ENCODE data around the gene ARHGEF6. TPM values are rescaled to one million over a fixed set of nuclear protein-coding genes. Genes with fewer than 3 reads are reported as not detected.

The ARHGEF6 gene
- total RNA-seq, 8 experiments from 2014 or later: 1.5 to 15.8 (median 2.8) TPM

GRCh38 chrX:136731207-136731782, 49.4 kb downstream of the ARHGEF6 start:
- Histone ChIP-seq H3K27ac (no peak overlapping the region), H3K4me3 (no peak overlapping the region), H3K4me1 (replicated peaks in 1 of 2) (no peaks in the 10 kb centered on the region)
- in situ Hi-C loops (cut with MboI; ENCODE audit: low pct_unique_long_range_greater_than_20kb in 2 of 9, low sequenced_read_pairs in 9 of 9, unreplicated experiment in 9 of 9): no loop called here
- no peak for ATAC-seq (replicated peaks in 6 of 8)
- WGBS, 10 experiments: 10 to 100% (median 66%) methylated on average over 2 to 5 of the region's 5 CpGs; no CpG with 5 or more reads in 1 of the 10 experiments

DNA sequence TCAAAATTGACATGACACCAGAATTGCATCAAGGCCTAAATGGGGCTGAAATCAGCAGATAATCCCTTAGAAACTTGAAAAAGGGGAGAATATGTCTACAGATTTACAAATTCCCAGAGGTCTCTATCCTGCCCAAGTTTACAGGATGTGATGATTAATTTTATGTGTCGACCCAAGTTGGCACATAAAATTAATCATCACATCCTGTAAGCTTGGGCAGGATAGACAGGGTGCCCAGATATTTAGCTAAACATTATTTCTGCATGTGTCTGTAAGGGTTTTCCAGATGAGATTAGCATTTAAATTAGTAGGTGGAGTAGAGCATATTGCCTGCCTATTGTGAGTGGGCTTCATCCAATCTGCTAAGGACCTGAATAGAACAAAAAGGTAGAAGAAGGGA, 52.3 kb downstream of the ARHGEF6 start:
- Histone ChIP-seq H3K27ac (no peak overlapping the region), H3K4me1 (replicated peaks in 1 of 2) (no peaks in the 10 kb centered on the region), H3K4me3 (no peak overlapping the region)
- ATAC-seq (replicated peaks in 6 of 8): no peak
- 58% methylated on average over 1 of the region's 1 CpG; no CpG with 5 or more reads in 9 of the 10 experiments for WGBS, 10 experiments
- in situ Hi-C loops (cut with MboI; ENCODE audit: low pct_unique_long_range_greater_than_20kb in 2 of 9, low sequenced_read_pairs in 9 of 9, unreplicated experiment in 9 of 9): no loop called here

DNA sequence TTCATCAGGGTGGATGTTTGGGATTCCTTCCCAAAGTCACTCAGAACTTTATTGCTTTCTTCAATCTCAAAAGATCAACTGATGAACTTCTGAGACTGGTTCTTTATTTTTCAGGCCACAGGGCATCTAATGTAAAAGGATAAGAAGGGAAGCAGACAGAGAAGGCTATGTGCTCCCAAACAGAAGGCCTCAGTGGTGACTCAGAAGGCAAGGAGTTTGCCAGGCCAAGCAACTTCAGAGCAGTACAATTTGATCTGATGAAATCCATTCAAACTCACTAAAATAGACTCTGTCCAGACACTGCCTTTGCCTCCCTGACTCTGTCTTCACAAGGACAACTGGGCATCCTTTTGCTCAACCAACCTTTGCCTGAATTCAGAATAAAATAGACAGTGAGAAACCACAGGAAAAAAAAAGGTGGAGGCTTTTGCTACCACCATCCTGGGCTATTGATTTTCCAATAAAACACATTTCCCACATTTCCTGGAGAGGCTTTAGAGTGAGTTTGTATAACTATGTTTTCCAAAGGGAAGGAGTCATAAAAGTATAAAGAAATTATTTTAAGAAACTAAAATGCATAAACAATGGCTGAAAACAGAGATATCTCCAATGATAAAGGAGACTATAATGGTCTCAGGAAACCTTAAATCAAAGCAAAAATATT, 55.2 kb downstream of the ARHGEF6 start:
- peak in 1 of 8 experiments; percentile 49 for ATAC-seq (replicated peaks in 6 of 8)
- in situ Hi-C loops (cut with MboI; ENCODE audit: low pct_unique_long_range_greater_than_20kb in 2 of 9, low sequenced_read_pairs in 9 of 9, unreplicated experiment in 9 of 9): no loop called here
- no peaks in the 10 kb centered on the region for H3K4me1 ChIP-seq (replicated peaks in 1 of 2)
- no peak overlapping the region for H3K4me3 ChIP-seq
- no peak overlapping the region for H3K27ac ChIP-seq

GRCh38 chrX:136718091-136718490, 62.6 kb downstream of the ARHGEF6 start:
- ATAC-seq (replicated peaks in 6 of 8): no peak
- no peak overlapping the region for H3K4me3 ChIP-seq
- H3K4me1 ChIP-seq (replicated peaks in 1 of 2): no peaks in the 10 kb centered on the region
- in situ Hi-C loops (cut with MboI; ENCODE audit: low pct_unique_long_range_greater_than_20kb in 2 of 9, low sequenced_read_pairs in 9 of 9, unreplicated experiment in 9 of 9): no loop called here
- WGBS, 10 experiments: 14 to 100% (median 70%) methylated on average over 1 to 2 of the region's 2 CpGs; no CpG with 5 or more reads in 3 of the 10 experiments
- H3K27ac ChIP-seq: no peak overlapping the region

GRCh38 chrX:136714626-136715599, 65.8 kb downstream of the ARHGEF6 start:
- Histone ChIP-seq H3K4me1 (replicated peaks in 1 of 2) (no peaks in the 10 kb centered on the region), H3K27ac (no peak overlapping the region), H3K4me3 (no peak overlapping the region)
- 0 to 100% (median 93%) methylated on average over 1 to 6 of the region's 6 CpGs; no CpG with 5 or more reads in 3 of the 10 experiments for WGBS, 10 experiments
- in situ Hi-C loops (cut with MboI; ENCODE audit: low pct_unique_long_range_greater_than_20kb in 2 of 9, low sequenced_read_pairs in 9 of 9, unreplicated experiment in 9 of 9): no loop called here
- no peak for ATAC-seq (replicated peaks in 6 of 8)

GRCh38 chrX:136712650-136713310, 68.0 kb downstream of the ARHGEF6 start:
- Histone ChIP-seq H3K27ac (no peak overlapping the region), H3K4me1 (replicated peaks in 1 of 2) (no peaks in the 10 kb centered on the region), H3K4me3 (no peak overlapping the region)
- in situ Hi-C loops (cut with MboI; ENCODE audit: low pct_unique_long_range_greater_than_20kb in 2 of 9, low sequenced_read_pairs in 9 of 9, unreplicated experiment in 9 of 9): no loop called here
- peak in 1 of 8 experiments; percentile 55 for ATAC-seq (replicated peaks in 6 of 8)

- H3K4me3 ChIP-seq: no peak overlapping the region
- H3K27ac ChIP-seq: no peak overlapping the region
- H3K4me1 ChIP-seq (replicated peaks in 1 of 2): no peaks in the 10 kb centered on the region
- peak in 5 of 8 experiments; percentile 44 to 77 (median 61) for ATAC-seq (replicated peaks in 6 of 8)
- 50 to 100% (median 92%) methylated on average over 1 of the region's 1 CpG; no CpG with 5 or more reads in 6 of the 10 experiments for WGBS, 10 experiments
- in situ Hi-C loops (cut with MboI; ENCODE audit: low pct_unique_long_range_greater_than_20kb in 2 of 9, low sequenced_read_pairs in 9 of 9, unreplicated experiment in 9 of 9): no loop called here
Measured at GRCh38 chrX:136711147-136711546, 69.6 kb downstream of the ARHGEF6 start.

- ATAC-seq (replicated peaks in 6 of 8): no peak
- 0 to 100% (median 33%) methylated on average over 1 to 2 of the region's 2 CpGs; no CpG with 5 or more reads in 5 of the 10 experiments for WGBS, 10 experiments
- H3K4me1 ChIP-seq (replicated peaks in 1 of 2): no peaks in the 10 kb centered on the region
- in situ Hi-C loops (cut with MboI; ENCODE audit: low pct_unique_long_range_greater_than_20kb in 2 of 9, low sequenced_read_pairs in 9 of 9, unreplicated experiment in 9 of 9): no loop called here
- no peak overlapping the region for H3K27ac ChIP-seq
- H3K4me3 ChIP-seq: no peak overlapping the region
Measured at GRCh38 chrX:136710325-136710951, 70.3 kb downstream of the ARHGEF6 start.

GRCh38 chrX:136708348-136708747, 72.4 kb downstream of the ARHGEF6 start:
- ATAC-seq (replicated peaks in 6 of 8): peak in 2 of 8 experiments; percentile 18 to 49

GRCh38 chrX:136697156-136697555, 83.6 kb downstream of the ARHGEF6 start:
- H3K4me3 ChIP-seq: no peak overlapping the region
- no peak overlapping the region for H3K27ac ChIP-seq
- H3K4me1 ChIP-seq (replicated peaks in 1 of 2): peaks cover 0 to 3% of the 10 kb centered on the region in 2 donors
- no peak for ATAC-seq (replicated peaks in 6 of 8)
- in situ Hi-C loops (cut with MboI; ENCODE audit: low pct_unique_long_range_greater_than_20kb in 2 of 9, low sequenced_read_pairs in 9 of 9, unreplicated experiment in 9 of 9): no loop called here
- WGBS, 10 experiments: 38 to 60% methylated on average over 1 of the region's 1 CpG; no CpG with 5 or more reads in 8 of the 10 experiments

More at GRCh38 chrX:136708348-136708747, 72.4 kb downstream of the ARHGEF6 start:
- Histone ChIP-seq H3K27ac (no peak overlapping the region), H3K4me1 (replicated peaks in 1 of 2) (no peaks in the 10 kb centered on the region), H3K4me3 (no peak overlapping the region)
- in situ Hi-C loops (cut with MboI; ENCODE audit: low pct_unique_long_range_greater_than_20kb in 2 of 9, low sequenced_read_pairs in 9 of 9, unreplicated experiment in 9 of 9): no loop called here
- WGBS, 10 experiments: 25 to 100% (median 72%) methylated on average over 1 of the region's 1 CpG; no CpG with 5 or more reads in 6 of the 10 experiments

DNA sequence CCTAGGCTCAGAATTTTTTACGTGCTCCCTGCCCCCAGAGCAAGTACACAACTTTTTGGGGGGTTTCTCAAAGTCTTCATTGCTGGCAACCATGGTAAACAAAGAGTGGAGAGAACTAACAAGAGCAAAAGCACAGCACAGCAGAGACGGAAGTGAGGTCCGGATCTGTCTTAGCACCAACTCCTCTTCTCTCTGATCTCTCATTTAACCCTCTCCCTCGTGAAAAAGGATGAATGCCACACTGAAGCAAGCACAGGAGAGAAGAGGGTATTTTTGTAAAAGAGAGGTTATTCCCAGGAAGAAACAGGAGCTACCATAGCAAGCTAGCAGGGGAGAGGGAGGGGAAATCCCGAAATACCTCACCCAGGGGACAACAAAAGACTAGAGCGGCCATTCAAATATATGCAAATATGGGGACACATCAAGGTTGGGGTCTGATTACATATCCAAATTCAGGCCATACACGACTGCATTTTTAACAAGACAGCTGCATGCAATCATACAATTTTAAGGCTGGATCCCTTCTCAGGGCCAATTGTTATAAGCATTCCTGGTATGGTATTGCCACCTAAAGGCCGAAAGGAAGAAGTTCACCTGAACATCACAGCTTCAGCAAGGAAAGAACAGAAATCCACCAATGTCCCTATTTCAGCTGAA, 86.2 kb downstream of the ARHGEF6 start:
- peak in 7 of 8 experiments; percentile 33 to 78 (median 57) for ATAC-seq (replicated peaks in 6 of 8)
- WGBS, 10 experiments: 0 to 72% (median 0%) methylated on average over 1 to 8 of the region's 8 CpGs; no CpG with 5 or more reads in 5 of the 10 experiments
- in situ Hi-C loops (cut with MboI; ENCODE audit: low pct_unique_long_range_greater_than_20kb in 2 of 9, low sequenced_read_pairs in 9 of 9, unreplicated experiment in 9 of 9): no loop called here
- H3K4me3 ChIP-seq: no peak overlapping the region
- H3K27ac ChIP-seq: no peak overlapping the region
- peaks cover 0 to 3% of the 10 kb centered on the region in 2 donors for H3K4me1 ChIP-seq (replicated peaks in 1 of 2)

DNA sequence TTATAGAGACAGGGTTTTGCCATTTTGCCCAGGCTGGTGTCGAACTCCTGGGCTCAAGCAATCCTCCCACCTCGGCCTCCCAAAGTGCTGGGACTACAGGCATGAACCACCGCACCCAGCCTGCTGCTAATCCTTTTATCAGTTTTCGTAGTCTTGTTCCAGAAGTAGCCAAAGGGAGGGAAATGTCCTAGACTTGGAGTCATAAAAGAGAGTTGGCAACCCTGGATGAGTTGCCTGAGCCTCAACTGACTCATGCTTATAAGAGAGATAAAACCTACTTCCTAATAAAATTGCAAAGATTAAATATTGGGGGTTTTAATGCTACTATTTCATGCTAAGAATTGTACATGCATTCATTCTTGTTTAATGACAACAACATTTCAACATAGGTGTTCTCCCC, 88.5 kb downstream of the ARHGEF6 start:
- no peak overlapping the region for H3K27ac ChIP-seq
- WGBS, 10 experiments: 40 to 100% (median 70%) methylated on average over 1 to 4 of the region's 4 CpGs; no CpG with 5 or more reads in 6 of the 10 experiments
- no peak overlapping the region for H3K4me3 ChIP-seq
- no peak for ATAC-seq (replicated peaks in 6 of 8)
- peaks cover 0 to 3% of the 10 kb centered on the region in 2 donors for H3K4me1 ChIP-seq (replicated peaks in 1 of 2)
- in situ Hi-C loops (cut with MboI; ENCODE audit: low pct_unique_long_range_greater_than_20kb in 2 of 9, low sequenced_read_pairs in 9 of 9, unreplicated experiment in 9 of 9): no loop called here

Measured in motor neuron (in vitro differentiated cells).